Psoas muscle (tissue), 8 donors: ENCODE data around the gene MBP. TPM values are rescaled to one million over a fixed set of nuclear protein-coding genes. Genes with fewer than 3 reads are reported as not detected.
A peak's percentile ranks its signal among the peaks of the same experiment; 100 is the strongest.

Experiments used
- ATAC-seq, 4 donors: fragments of 200-7000 bp; cut with Tn5 transposase; one replicate each; pipeline ENCODE4 v1.9.1; 2020; ENCODE audit warnings: moderate library complexity in 3 of 4, mild to moderate bottlenecking in 2 of 4
- DNase-seq, 2 donors: peaks; one replicate each; pipeline ENCODE4 v3.0.0-alpha.2; 2020
- H3K27ac ChIP-seq: fragments of 200-600 bp; one replicate; pipeline ENCODE4 v1.8.0; 2022
- H3K27me3 ChIP-seq, 3 donors: fragments of 200-600 bp in 1 of 3; one replicate each; pipeline versions ENCODE4 v1.6.1 to v1.8.0; 2013 to 2022; ENCODE audit warnings: low read length in 2 of 3, mild to moderate bottlenecking in 2 of 3, moderate library complexity in 1 of 3; ENCODE audit not compliant: insufficient read depth in 3 of 3
- H3K36me3 ChIP-seq, 2 donors: fragments of 200-600 bp in 1 of 2; one replicate each; pipeline versions ENCODE4 v1.6.1 to v1.8.0; 2013 to 2022; ENCODE audit warnings: low read depth in 1 of 2, mild to moderate bottlenecking in 1 of 2, moderate library complexity in 1 of 2; ENCODE audit not compliant: insufficient read depth in 1 of 2
- H3K4me1 ChIP-seq: fragments of 200-600 bp; one replicate; pipeline ENCODE4 v1.8.0; 2022
- H3K4me3 ChIP-seq: fragments of 200-600 bp; one replicate; pipeline ENCODE4 v1.8.0; 2022; ENCODE audit warnings: mild to moderate bottlenecking
- H3K9me3 ChIP-seq: fragments of 200-600 bp; one replicate; pipeline ENCODE4 v1.8.0; 2022
- CTCF ChIP-seq: fragments of 200-600 bp; IDR thresholded peaks from one replicate; pipeline ENCODE4 v1.8.0; 2022; ENCODE audit warnings: antibody characterized with exemption
- WGBS, 3 donors: extraction: QIAGEN DNeasy Blood & Tissue Kit; methylation state at CpG; one replicate each; pipeline versions ENCODE4 v1.1.6 to v1.1.7; 2013; 5-methylcytosine and 5-hydroxymethylcytosine counted together
- intact Hi-C, 2 donors: fragments of 100-400 bp; cut with DNase I; formaldehyde crosslinking; loops; one replicate each; pipeline versions ENCODE4 v1.11.0 to v1.14.2; 2022
- polyA plus RNA-seq, 3 donors: library from polyadenylated mRNA; stranded (reverse); fragments of 200-250 nt; gene quantifications; one replicate each; pipeline ENCODE4 v1.2.3, GENCODE V29; 2013
- total RNA-seq, 4 donors: library from RNA; stranded (reverse); fragmentation: NEBNext Ultra II Directional in 2 of 4; extraction: Animal tissue kit (Norgen Biotek cat#: 25700) in 2 of 4; gene quantifications; one replicate each; pipeline versions ENCODE4 v1.2.1 to v1.2.4, GENCODE V29; 2021 to 2023
- donor health status: healthy with polysubstance abuse.
- donor health status: DM: no; HTN: no; CAD: no; lungs with moderate emphysema.
- donor health status: Bipolar disorder and iron deficiency.
- donor health status: healthy.
- donor health status: DM: yes; HTN: yes; CAD: no.
- donor health status: DM: no; HTN: no; CAD: no.
- donor health status: DM: no; HTN: no; CAD: no.
- donor health status: DM: yes; HTN: yes; CAD: no.

The MBP gene
- total and polyA plus RNA-seq, 7 donors = 16.4 to 88.2 (median 51.6) TPM

- WGBS, 3 donors = 88 to 95% (median 90%) methylated on average over 14 of the region's 14 CpGs
- H3K27me3 ChIP-seq = no peaks in the 10 kb centered on the region
- no peak for DNase-seq
- H3K36me3 ChIP-seq = peaks cover 0 to 26% of the 10 kb centered on the region in 2 donors
- H3K4me1 ChIP-seq = peaks cover 15% of the 10 kb centered on the region
- H3K9me3 ChIP-seq = no peaks in the 10 kb centered on the region
- no peak overlapping the region for H3K4me3 ChIP-seq
- no peak for TF ChIP-seq CTCF
- no peak for ATAC-seq
- H3K27ac ChIP-seq = no peak overlapping the region
- intact Hi-C loops = no loop called here
These were observed 154.0 kb downstream of the MBP start for GRCh38 chr18:76978616-76979015.

GRCh38 chr18:76977684-76978232, 154.8 kb downstream of the MBP start:
- ATAC-seq (peak in 3 of 4 donors; percentile 7 to 35 (median 8)), DNase-seq (no peak)
- Histone ChIP-seq H3K4me1 (peaks cover 15% of the 10 kb centered on the region), H3K36me3 (peaks cover 0 to 26% of the 10 kb centered on the region in 2 donors), H3K27ac (peak overlapping the region; percentile 61), H3K27me3 (no peaks in the 10 kb centered on the region), H3K9me3 (no peaks in the 10 kb centered on the region), H3K4me3 (no peak overlapping the region)
- no peak for TF ChIP-seq CTCF
- intact Hi-C loops = no loop called here
- WGBS, 3 donors = 31 to 34% (median 33%) methylated on average over 11 of the region's 11 CpGs

- WGBS, 3 donors = 25 to 28% (median 28%) methylated on average over 14 of the region's 14 CpGs
- intact Hi-C loops = no loop called here
- Histone ChIP-seq H3K9me3 (no peaks in the 10 kb centered on the region), H3K4me1 (peaks cover 15% of the 10 kb centered on the region), H3K27ac (peak overlapping the region; percentile 61), H3K4me3 (peak overlapping the region; percentile 31), H3K36me3 (peaks cover 0 to 26% of the 10 kb centered on the region in 2 donors), H3K27me3 (no peaks in the 10 kb centered on the region)
- DNase-seq (no peak), ATAC-seq (peak; percentile 59 to 83 (median 82))
- no peak for TF ChIP-seq CTCF
These were observed 155.4 kb downstream of the MBP start for GRCh38 chr18:76977108-76977621.

GRCh38 chr18:76975577-76976110, 156.9 kb downstream of the MBP start:
- no peak overlapping the region for H3K27ac ChIP-seq
- H3K27me3 ChIP-seq = no peaks in the 10 kb centered on the region
- WGBS, 3 donors = 88 to 89% (median 89%) methylated on average over 14 of the region's 14 CpGs
- no peaks in the 10 kb centered on the region for H3K9me3 ChIP-seq
- peaks cover 0 to 15% of the 10 kb centered on the region in 2 donors for H3K36me3 ChIP-seq
- DNase-seq (no peak), ATAC-seq (no peak)
- H3K4me1 ChIP-seq = peaks cover 15% of the 10 kb centered on the region
- intact Hi-C loops = no loop called here
- no peak for TF ChIP-seq CTCF
- no peak overlapping the region for H3K4me3 ChIP-seq
